Hepatocyte (in vitro differentiated cells): Measurements from ENCODE around the gene PEMT. TPM values are rescaled to one million over a fixed set of nuclear protein-coding genes. Genes with fewer than 3 reads are reported as not detected.

ENCODE experiments used
- DNase-seq: peaks from one replicate; pipeline ENCODE4 v3.0.0-alpha.2; 2016; ENCODE audit warnings: low spot score
- H2AFZ ChIP-seq: fragments of 200-600 bp; sonication (generic); 2 replicates; pipeline ENCODE4 v1.6.0; 2016; ENCODE audit warnings: antibody characterized with exemption, mild to moderate bottlenecking
- H3K27ac ChIP-seq: fragments of 200-600 bp; sonication (generic); 2 replicates; pipeline ENCODE4 v1.5.1; 2016; ENCODE audit warnings: mild to moderate bottlenecking
- H3K27me3 ChIP-seq: fragments of 200-600 bp; sonication (generic); 2 replicates; pipeline ENCODE4 v1.6.1; 2016
- H3K36me3 ChIP-seq: fragments of 200-600 bp; sonication (generic); replicated peaks from 2 replicates; pipeline ENCODE4 v1.5.1; 2016; ENCODE audit warnings: low read depth; ENCODE audit not compliant: insufficient read depth
- H3K4me1 ChIP-seq: fragments of 200-600 bp; sonication (generic); 2 replicates; pipeline ENCODE4 v1.5.1; 2016; ENCODE audit warnings: mild to moderate bottlenecking, moderate library complexity; ENCODE audit not compliant: insufficient read depth
- H3K4me2 ChIP-seq: fragments of 200-600 bp; sonication (generic); 2 replicates; pipeline ENCODE4 v1.6.0; 2016
- H3K4me3 ChIP-seq: fragments of 200-600 bp; sonication (generic); 2 replicates; pipeline ENCODE4 v1.5.1; 2016; ENCODE audit warnings: mild to moderate bottlenecking
- H3K79me2 ChIP-seq: fragments of 200-600 bp; sonication (generic); 2 replicates; pipeline ENCODE4 v1.6.0; 2017; ENCODE audit warnings: mild to moderate bottlenecking
- H3K9me2 ChIP-seq: fragments of 200-600 bp; sonication (generic); replicated peaks from 2 replicates; pipeline ENCODE4 v1.6.0; 2017; ENCODE audit warnings: mild to moderate bottlenecking; ENCODE audit not compliant: insufficient read depth
- H3K9me3 ChIP-seq: fragments of 200-600 bp; sonication (generic); 2 replicates; pipeline ENCODE4 v1.5.1; 2016; ENCODE audit warnings: low read depth, mild to moderate bottlenecking
- H4K20me1 ChIP-seq: fragments of 200-600 bp; sonication (generic); 2 replicates; pipeline ENCODE4 v1.6.0; 2016; ENCODE audit warnings: mild to moderate bottlenecking; ENCODE audit not compliant: insufficient read depth, poor library complexity, severe bottlenecking
- CTCF ChIP-seq: fragments of 200-600 bp; sonication (generic); IDR thresholded peaks from 2 replicates; pipeline ENCODE4 v1.5.1; 2016; ENCODE audit warnings: antibody characterized with exemption, mild to moderate bottlenecking; ENCODE audit not compliant: poor library complexity
- EZH2 ChIP-seq: fragments of 200-600 bp; sonication (generic); IDR thresholded peaks from 2 replicates; pipeline ENCODE4 v1.6.1; 2016; ENCODE audit warnings: antibody characterized with exemption, mild to moderate bottlenecking, borderline replicate concordance
- EZH2phosphoT487 ChIP-seq: fragments of 200-600 bp; sonication (generic); IDR thresholded peaks from one replicate; pipeline ENCODE4 v1.6.1; 2018; ENCODE audit warnings: antibody characterized with exemption, mild to moderate bottlenecking, low read depth, moderate library complexity; ENCODE audit not compliant: unreplicated experiment, severe bottlenecking
- WGBS: methylation state at CpG from one replicate; pipeline ENCODE4 v1.1.6; 2016; ENCODE audit warnings: low lambda C conversion rate; ENCODE audit errors: missing lambda C conversion rate; 5-methylcytosine and 5-hydroxymethylcytosine counted together
- polyA plus RNA-seq: library from polyadenylated mRNA; unstranded; fragments of >200 nt; fragmentation: Nextera tagmentation; extraction: Ambion mirVana; gene quantifications from 2 replicates; pipeline ENCODE4 v1.2.1, GENCODE V29; 2016
- total RNA-seq: library from RNA; depleted of rRNA; stranded (reverse); fragments of >200 nt; gene quantifications from 2 replicates; pipeline ENCODE4 v1.2.3, GENCODE V29; 2014

Gene PEMT
- total and polyA plus RNA-seq, 2 experiments from 2014 or later = 50.1 to 70.4 TPM

- Histone ChIP-seq H4K20me1 (no peaks in the 10 kb centered on the region), H3K79me2 (peaks cover 6% of the 10 kb centered on the region), H3K4me2 (no peak overlapping the region), H3K27ac (no peak overlapping the region), H3K4me3 (no peak overlapping the region), H3K27me3 (no peaks in the 10 kb centered on the region), H3K4me1 (peaks cover 6% of the 10 kb centered on the region), H3K9me3 (no peaks in the 10 kb centered on the region), H2AFZ (no peak overlapping the region), H3K9me2 (no peaks in the 10 kb centered on the region), H3K36me3 (no peaks in the 10 kb centered on the region)
- WGBS = 86% methylated on average over 14 of the region's 14 CpGs
- DNase-seq = no peak
- TF ChIP-seq EZH2 (no peak), CTCF (no peak), EZH2phosphoT487 (no peak)
Measured at GRCh38 chr17:17526369-17526768, 65.1 kb downstream of the PEMT start.

- Histone ChIP-seq H3K4me3 (no peak overlapping the region), H2AFZ (no peak overlapping the region), H3K27me3 (no peaks in the 10 kb centered on the region), H3K36me3 (no peaks in the 10 kb centered on the region), H3K27ac (no peak overlapping the region), H3K4me2 (no peak overlapping the region), H3K9me3 (no peaks in the 10 kb centered on the region), H3K79me2 (peaks cover 6% of the 10 kb centered on the region), H3K4me1 (peaks cover 6% of the 10 kb centered on the region), H3K9me2 (no peaks in the 10 kb centered on the region), H4K20me1 (no peaks in the 10 kb centered on the region)
- 86% methylated on average over 6 of the region's 6 CpGs for WGBS
- TF ChIP-seq EZH2phosphoT487 (no peak), CTCF (no peak)
- no peak for DNase-seq
Measured at GRCh38 chr17:17525956-17526355, 65.6 kb downstream of the PEMT start.

- 94% methylated on average over 15 of the region's 15 CpGs for WGBS
- H3K27ac ChIP-seq = no peak overlapping the region
- H3K27me3 ChIP-seq = no peaks in the 10 kb centered on the region
- peaks cover 6% of the 10 kb centered on the region for H3K79me2 ChIP-seq
- no peak overlapping the region for H2AFZ ChIP-seq
- no peak overlapping the region for H3K4me2 ChIP-seq
- no peaks in the 10 kb centered on the region for H4K20me1 ChIP-seq
- no peak for DNase-seq
- no peak for TF ChIP-seq EZH2phosphoT487
- no peak for TF ChIP-seq EZH2
- no peak for TF ChIP-seq CTCF
- H3K4me1 ChIP-seq = peaks cover 6% of the 10 kb centered on the region
- H3K4me3 ChIP-seq = no peak overlapping the region
- H3K9me2 ChIP-seq = no peaks in the 10 kb centered on the region
- no peaks in the 10 kb centered on the region for H3K36me3 ChIP-seq
- no peaks in the 10 kb centered on the region for H3K9me3 ChIP-seq
Measured at GRCh38 chr17:17525311-17525710, 66.2 kb downstream of the PEMT start.
